CD4-positive, alpha-beta T cell treated with Interleukin-6 for 4 hours (primary cell): ENCODE data around the gene DNASE1.

Source experiments
- DNase-seq: peaks from one replicate; pipeline ENCODE4 v3.0.0-alpha.2; 2020; ENCODE audit warnings: mixed read lengths

DNASE1 gene

DNA sequence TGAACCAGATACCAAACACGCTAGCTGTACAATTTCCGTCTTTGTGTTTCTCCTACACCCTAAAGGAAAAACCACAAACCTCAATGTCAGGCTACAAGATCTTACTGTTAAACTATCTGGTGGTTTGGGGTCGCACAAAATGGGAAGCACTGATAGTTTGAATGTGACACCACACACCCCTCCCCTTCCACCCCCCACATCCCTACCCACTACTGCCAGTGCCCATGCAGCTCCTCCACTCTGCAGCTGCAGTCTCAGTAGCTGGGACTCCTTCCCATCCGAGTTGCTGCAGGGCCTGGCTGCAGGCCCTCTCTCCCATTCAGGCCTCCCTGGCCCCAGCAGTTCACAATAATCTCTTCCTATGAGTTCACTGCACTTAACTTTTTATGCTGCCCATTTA lies 44.5 kb downstream of the DNASE1 start:
- DNase-seq: peak; percentile 12

DNA sequence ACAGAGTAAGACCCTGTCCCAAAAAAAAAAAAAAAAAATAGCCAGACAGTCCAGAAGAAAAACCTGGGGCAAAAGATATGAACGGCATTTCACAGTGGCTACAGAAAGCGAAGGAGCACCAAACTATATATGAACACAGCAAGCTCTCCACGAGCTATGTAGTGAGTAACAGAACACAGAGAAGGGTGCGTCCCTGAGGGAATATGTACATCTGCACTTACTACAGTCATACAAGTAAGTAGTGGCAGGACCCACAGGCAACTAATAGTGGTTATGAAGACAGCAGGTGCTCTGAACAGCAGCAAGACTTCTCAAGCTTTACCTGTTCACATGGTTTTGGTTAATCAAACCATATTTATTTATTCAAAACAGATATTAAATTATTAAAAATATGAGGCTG lies 47.0 kb downstream of the DNASE1 start:
- DNase-seq: no peak

DNA sequence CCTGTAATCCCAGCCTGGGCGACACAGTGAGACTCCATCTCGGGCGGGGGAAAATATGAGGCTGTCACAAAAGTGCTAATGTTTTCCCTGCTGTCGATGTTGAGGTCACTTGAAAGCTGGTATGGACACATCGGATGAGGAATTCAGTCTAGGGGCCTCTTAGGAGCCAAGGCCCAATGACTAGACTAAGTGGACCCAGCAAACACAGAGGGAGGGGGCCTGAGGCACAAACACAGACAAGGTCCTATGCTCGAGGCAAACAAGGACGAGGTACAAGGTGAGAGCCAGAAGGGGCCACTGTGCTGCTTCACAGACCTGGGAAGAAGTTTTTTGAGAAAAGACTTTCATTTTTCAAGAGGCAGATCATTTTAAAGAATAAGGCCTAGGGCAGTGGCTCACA lies 47.6 kb downstream of the DNASE1 start:
- no peak for DNase-seq

DNA sequence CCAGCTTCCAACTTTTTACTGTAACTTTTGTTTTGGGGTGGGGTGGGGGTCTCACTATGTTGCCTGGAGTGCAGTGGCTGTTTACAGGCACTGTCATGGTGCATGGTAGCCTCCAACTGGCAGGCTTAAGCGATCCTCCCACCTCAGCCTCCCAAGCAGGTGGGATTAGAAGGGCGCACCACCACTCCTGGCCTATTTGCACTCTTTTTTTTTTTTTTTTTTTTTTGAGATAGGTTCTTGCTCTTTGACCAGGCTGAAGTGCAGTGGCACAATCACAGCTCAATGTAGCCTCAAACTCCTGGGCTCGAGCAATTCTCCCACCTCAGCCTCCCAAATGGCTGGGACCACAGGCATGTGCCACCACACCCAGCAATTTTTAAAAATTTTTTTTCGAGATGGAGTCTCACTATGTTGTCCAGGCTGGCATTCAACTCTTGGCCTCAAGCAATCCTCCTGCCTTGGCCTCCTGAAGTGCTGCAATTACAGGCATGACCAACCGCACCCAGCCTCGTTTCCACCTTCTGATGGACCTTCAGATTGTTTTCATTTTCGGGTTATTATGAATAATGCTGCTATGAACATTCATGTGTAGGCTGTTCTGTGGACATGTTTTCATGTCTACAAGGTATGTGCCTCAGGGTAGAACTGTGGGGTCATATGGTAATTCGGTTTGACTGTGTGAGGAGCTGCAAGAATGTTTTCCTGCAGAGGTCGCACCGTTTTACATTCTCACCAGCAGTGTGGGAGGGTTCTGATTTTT lies 51.9 kb downstream of the DNASE1 start:
- DNase-seq: no peak
